CD4-positive, alpha-beta T cell treated with Interferon alpha-2 for 1 hour (primary cell): ENCODE results near the gene TRIM7.
"Not testable (repeated sequence)": the region's sequence is repeated elsewhere in the genome, so short reads cannot be mapped to it uniquely, and the experiment has no call there.

Experiments
- DNase-seq, 2 donors: peaks; one replicate each; pipeline ENCODE4 v3.0.0-alpha.2; 2020 to 2022

The TRIM7 gene

GRCh38 chr5:181210698-181211097 lies 5.7 kb upstream of the TRIM7 start:
- DNase-seq: not testable (repeated sequence)

- DNase-seq: not testable (repeated sequence)
These were observed 5.2 kb upstream of the TRIM7 start for GRCh38 chr5:181210148-181210547.

- DNase-seq: not testable (repeated sequence)
These were observed 4.0 kb upstream of the TRIM7 start for GRCh38 chr5:181209006-181209405.

- DNase-seq: no peak
These were observed 2.9 kb upstream of the TRIM7 start for GRCh38 chr5:181207960-181208253.

- DNase-seq: peak; percentile 77 to 88
These were observed 2.4 kb upstream of the TRIM7 start for GRCh38 chr5:181207214-181207959.

- no peak for DNase-seq
These were observed 1.0 kb upstream of the TRIM7 start for GRCh38 chr5:181205761-181206649.

GRCh38 chr5:181204113-181204825 lies 727 bp downstream of the TRIM7 start:
- DNase-seq: no peak

GRCh38 chr5:181203777-181204112 lies 1.3 kb downstream of the TRIM7 start:
- no peak for DNase-seq

GRCh38 chr5:181203093-181203711 lies 1.8 kb downstream of the TRIM7 start:
- no peak for DNase-seq

GRCh38 chr5:181200816-181201215 lies 4.2 kb downstream of the TRIM7 start:
- no peak for DNase-seq

- no peak for DNase-seq
These were observed 4.9 kb downstream of the TRIM7 start for GRCh38 chr5:181199881-181200638.

GRCh38 chr5:181198905-181199519 lies 6.0 kb downstream of the TRIM7 start:
- DNase-seq: no peak

GRCh38 chr5:181198106-181198685 lies 6.8 kb downstream of the TRIM7 start:
- no peak for DNase-seq

GRCh38 chr5:181197326-181197951 lies 7.6 kb downstream of the TRIM7 start:
- DNase-seq: no peak

GRCh38 chr5:181195249-181195761 lies 9.7 kb downstream of the TRIM7 start:
- DNase-seq: no peak

GRCh38 chr5:181194489-181195248 lies 10.3 kb downstream of the TRIM7 start:
- no peak for DNase-seq

GRCh38 chr5:181193656-181194055 lies 11.3 kb downstream of the TRIM7 start:
- no peak for DNase-seq

- DNase-seq: no peak
These were observed 12.5 kb downstream of the TRIM7 start for GRCh38 chr5:181192337-181193046.
